Body of pancreas (tissue), 4 donors: ENCODE measurements around the gene SLC12A7. TPM values are rescaled to one million over a fixed set of nuclear protein-coding genes. Genes with fewer than 3 reads are reported as not detected.
"Not testable (repeated sequence)": the region's sequence is repeated elsewhere in the genome, so short reads cannot be mapped to it uniquely, and the experiment has no call there.

Source experiments
- ATAC-seq: fragments of 150-250 bp; one replicate; pipeline ENCODE4 v1.9.1; 2016
- DNase-seq, 4 donors: peaks; one replicate each; pipeline ENCODE4 v3.0.0-alpha.2; 2019
- H3K27ac ChIP-seq, 4 donors: fragments of 200-600 bp; sonication (generic); 1 replicate in 3 of 4; 2 replicates in 1 of 4; pipeline versions ENCODE4 v1.5.1 to v1.6.1; 2016 to 2019; ENCODE audit warnings: mild to moderate bottlenecking in 1 of 4, mixed read lengths in 1 of 4, moderate library complexity in 1 of 4
- H3K27me3 ChIP-seq, 2 donors: fragments of 200-600 bp; sonication (generic); one replicate each; pipeline ENCODE4 v1.6.0; 2016; ENCODE audit warnings: mild to moderate bottlenecking in 1 of 2
- H3K36me3 ChIP-seq, 2 donors: fragments of 200-600 bp; sonication (generic); replicated peaks in 1 of 2; 2 replicates each; pipeline ENCODE4 v1.5.1; 2016; ENCODE audit warnings: low read depth in 2 of 2; ENCODE audit not compliant: insufficient read depth in 1 of 2
- H3K4me1 ChIP-seq: fragments of 200-600 bp; sonication (generic); one replicate; pipeline ENCODE4 v1.6.0; 2016
- H3K4me3 ChIP-seq, 2 donors: fragments of 200-600 bp; sonication (generic); 1 replicate in 1 of 2; 2 replicates in 1 of 2; pipeline ENCODE4 v1.5.1; 2016 to 2019
- H3K9me3 ChIP-seq, 3 donors: fragments of 200-600 bp; sonication (generic); 1 replicate in 2 of 3; 2 replicates in 1 of 3; pipeline ENCODE4 v1.5.1; 2016
- CTCF ChIP-seq, 7 experiments: fragments of 450-650 bp in 4 of 7; fragments of 200-600 bp in 3 of 7; sonication (generic) in 3 of 7; IDR thresholded peaks; one replicate each; pipeline ENCODE4 v1.5.1; 2016 to 2019; ENCODE audit warnings: antibody characterized with exemption in 7 of 7
- POLR2A ChIP-seq, 3 donors: fragments of 450-650 bp; IDR thresholded peaks; one replicate each; pipeline ENCODE4 v1.6.1; 2016; ENCODE audit warnings: antibody characterized with exemption in 3 of 3, mild to moderate bottlenecking in 2 of 3
- WGBS, 2 donors: methylation state at CpG; one replicate each; pipeline ENCODE4 v1.1.5; 2017; 5-methylcytosine and 5-hydroxymethylcytosine counted together
- intact Hi-C: fragments of 100-400 bp; cut with DNase I; formaldehyde crosslinking; loops from one replicate; pipeline ENCODE4 v1.15.1; 2023
- total RNA-seq, 2 donors: library from RNA; depleted of rRNA; stranded (reverse); fragments of >200 nt; gene quantifications; one replicate each; pipeline ENCODE4 v1.1.0, GENCODE V29; 2016

SLC12A7 gene
- total RNA-seq, 2 donors from 2014 or later: 35.5 to 42.8 TPM

GRCh38 chr5:1029282-1029944 is 82.5 kb downstream of the SLC12A7 start:
- ATAC-seq (no peak), DNase-seq (no peak)
- no peaks in the 10 kb centered on the region for H3K36me3 ChIP-seq
- TF ChIP-seq CTCF (IDR thresholded peaks at IDR 0.05) (no peak), POLR2A (IDR thresholded peaks at IDR 0.05) (no peak)
- no peak overlapping the region for H3K27ac ChIP-seq
- H3K4me1 ChIP-seq: no peaks in the 10 kb centered on the region
- no peaks in the 10 kb centered on the region for H3K27me3 ChIP-seq
- no peaks in the 10 kb centered on the region for H3K9me3 ChIP-seq
- WGBS, 2 donors: 85 to 92% methylated on average over 21 to 24 of the region's 24 CpGs
- H3K4me3 ChIP-seq: no peak overlapping the region
- intact Hi-C loops: no loop called here

- no peak for DNase-seq
- no peak for ATAC-seq
These were observed 83.2 kb downstream of the SLC12A7 start for GRCh38 chr5:1028481-1029281.

DNA sequence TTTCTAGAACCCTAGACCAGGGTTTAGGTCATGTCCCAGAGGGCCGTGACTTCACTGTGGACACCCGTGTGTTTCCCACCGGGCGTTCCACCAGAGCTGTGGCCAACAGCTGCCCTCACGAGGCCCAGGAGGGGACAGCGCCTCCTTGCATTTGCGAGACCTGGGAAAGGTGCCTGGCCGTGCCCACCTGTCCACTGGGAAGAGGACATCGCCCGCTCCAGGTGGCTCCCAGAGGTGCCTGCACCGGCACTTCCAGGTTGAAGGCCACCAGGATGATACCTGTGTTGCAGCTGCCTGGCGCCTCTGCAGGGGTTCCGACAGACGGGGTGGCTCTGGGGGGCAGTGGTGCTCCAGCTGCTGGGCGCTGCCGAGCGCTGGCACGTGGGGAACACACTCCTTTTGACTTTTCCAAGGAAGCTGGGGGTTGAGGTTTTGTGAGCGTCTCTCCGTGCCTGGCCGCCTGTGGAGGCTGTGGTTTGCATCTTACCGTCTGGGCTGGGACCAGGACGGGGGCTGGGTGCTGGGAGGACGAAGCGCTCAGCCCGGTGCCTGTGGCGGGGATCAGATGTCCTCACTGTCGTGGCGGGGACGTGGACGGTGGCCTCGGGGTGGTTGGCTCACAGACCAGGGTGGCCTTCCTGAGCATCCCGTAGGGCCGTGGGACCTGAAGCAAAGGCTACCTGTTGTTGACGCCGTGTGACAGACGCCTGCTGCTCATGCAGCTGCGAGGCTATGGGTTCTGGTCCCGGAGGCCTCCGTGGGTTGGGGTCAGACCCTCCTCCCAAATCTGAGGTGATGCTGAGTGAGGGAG is 84.0 kb downstream of the SLC12A7 start:
- no peak for ATAC-seq
- intact Hi-C loops: no loop called here
- peak in 1 of 4 donors; percentile 4 for DNase-seq
- no peak overlapping the region for H3K4me3 ChIP-seq
- WGBS, 2 donors: 76 to 77% methylated on average over 13 to 35 of the region's 40 CpGs
- H3K27ac ChIP-seq: no peak overlapping the region
- TF ChIP-seq POLR2A (IDR thresholded peaks at IDR 0.05) (no peak), CTCF (IDR thresholded peaks at IDR 0.05) (no peak)
- H3K4me1 ChIP-seq: no peaks in the 10 kb centered on the region
- H3K27me3 ChIP-seq: no peaks in the 10 kb centered on the region
- H3K36me3 ChIP-seq: no peaks in the 10 kb centered on the region
- no peaks in the 10 kb centered on the region for H3K9me3 ChIP-seq

More at GRCh38 chr5:1028481-1029281, 83.2 kb downstream of the SLC12A7 start:
- Histone ChIP-seq H3K9me3 (no peaks in the 10 kb centered on the region), H3K36me3 (no peaks in the 10 kb centered on the region), H3K27me3 (no peaks in the 10 kb centered on the region), H3K4me3 (no peak overlapping the region), H3K4me1 (no peaks in the 10 kb centered on the region), H3K27ac (no peak overlapping the region)
- no peak for TF ChIP-seq CTCF (IDR thresholded peaks at IDR 0.05)
- TF ChIP-seq POLR2A (IDR thresholded peaks at IDR 0.05): no peak
- 75 to 80% methylated on average over 17 to 24 of the region's 26 CpGs for whole genome bisulfite sequencing, 2 donors
- intact Hi-C loops: no loop called here

- DNase-seq: peak in 1 of 4 donors; percentile 4
- H3K4me3 ChIP-seq: no peak overlapping the region
- 71 to 74% methylated on average over 22 to 29 of the region's 29 CpGs for WGBS, 2 donors
- no peaks in the 10 kb centered on the region for H3K27me3 ChIP-seq
- no peaks in the 10 kb centered on the region for H3K4me1 ChIP-seq
- no peaks in the 10 kb centered on the region for H3K36me3 ChIP-seq
- no peaks in the 10 kb centered on the region for H3K9me3 ChIP-seq
- intact Hi-C loops: no loop called here
- ATAC-seq: no peak
- no peak overlapping the region for H3K27ac ChIP-seq
- no peak for TF ChIP-seq POLR2A (IDR thresholded peaks at IDR 0.05)
- no peak for TF ChIP-seq CTCF (IDR thresholded peaks at IDR 0.05)
These were observed 84.9 kb downstream of the SLC12A7 start for GRCh38 chr5:1026700-1027621.

DNA sequence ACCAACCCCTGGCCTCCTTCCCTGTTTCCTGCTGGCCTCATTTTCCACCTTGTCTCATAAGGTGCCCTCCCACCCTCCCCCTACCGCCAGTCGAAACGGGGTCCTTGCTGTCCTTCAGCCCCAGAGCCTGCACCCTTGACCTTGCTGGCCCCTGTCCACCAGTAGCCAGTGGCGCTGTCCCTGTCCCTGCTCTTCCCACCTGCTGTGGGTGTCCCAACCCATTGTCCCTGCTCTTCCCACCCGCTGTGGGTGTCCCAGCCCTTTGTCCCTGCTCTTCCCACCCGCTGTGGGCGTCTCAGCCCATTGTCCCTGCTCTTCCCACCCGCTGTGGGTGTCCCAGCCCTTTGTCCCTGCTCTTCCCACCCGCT is 89.9 kb downstream of the SLC12A7 start:
- 64 to 69% methylated on average over 5 to 8 of the region's 9 CpGs for WGBS, 2 donors
- H3K4me1 ChIP-seq, H3K4me3 ChIP-seq, H3K27ac ChIP-seq, ATAC-seq, DNase-seq, H3K36me3 ChIP-seq, H3K9me3 ChIP-seq, H3K27me3 ChIP-seq, intact Hi-C loops: not testable (repeated sequence)
